ENCODE measurements around the gene CDC14C. TPM values are rescaled to one million over a fixed set of nuclear protein-coding genes. Genes with fewer than 3 reads are reported as not detected.
"Not testable (repeated sequence)": the region's sequence is repeated elsewhere in the genome, so short reads cannot be mapped to it uniquely, and the experiment has no call there.

CDC14C gene
- total RNA-seq, 4 donors from 2014 or later = not detected

DNA sequence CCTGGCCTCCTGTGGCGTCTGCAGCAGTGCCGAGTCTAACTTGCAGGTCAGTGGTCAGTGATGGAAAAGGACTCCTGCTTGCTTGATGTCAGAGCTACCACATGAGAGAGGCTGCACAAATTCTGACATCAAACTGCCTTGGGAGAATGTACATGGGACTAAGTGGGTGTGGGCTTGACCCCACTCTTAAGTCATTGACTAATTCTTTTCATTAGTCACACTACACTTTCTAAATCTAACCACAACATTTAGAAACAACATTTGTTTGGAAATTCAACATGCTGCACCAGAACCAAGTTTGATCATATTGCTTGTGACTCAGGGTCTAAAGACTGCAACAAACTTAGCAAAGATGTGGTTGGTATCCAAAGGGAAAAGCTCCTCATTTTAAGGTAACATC lies 24.4 kb upstream of the CDC14C start:
- Histone ChIP-seq H3K9me3 (peaks cover 0 to 2% (median 2%) of the 10 kb centered on the region in 3 donors), H3K27me3 (no peaks in the 10 kb centered on the region), H3K4me3 (no peak overlapping the region), H3K4me1 (no peaks in the 10 kb centered on the region), H3K36me3 (no peaks in the 10 kb centered on the region), H3K27ac (no peak overlapping the region)
- TF ChIP-seq POLR2AphosphoS5 (IDR thresholded peaks at IDR 0.05) (no peak), POLR2A (IDR thresholded peaks at IDR 0.05) (no peak), EP300 (IDR thresholded peaks at IDR 0.05) (no peak)
- TF ChIP-seq, protein P1, sequence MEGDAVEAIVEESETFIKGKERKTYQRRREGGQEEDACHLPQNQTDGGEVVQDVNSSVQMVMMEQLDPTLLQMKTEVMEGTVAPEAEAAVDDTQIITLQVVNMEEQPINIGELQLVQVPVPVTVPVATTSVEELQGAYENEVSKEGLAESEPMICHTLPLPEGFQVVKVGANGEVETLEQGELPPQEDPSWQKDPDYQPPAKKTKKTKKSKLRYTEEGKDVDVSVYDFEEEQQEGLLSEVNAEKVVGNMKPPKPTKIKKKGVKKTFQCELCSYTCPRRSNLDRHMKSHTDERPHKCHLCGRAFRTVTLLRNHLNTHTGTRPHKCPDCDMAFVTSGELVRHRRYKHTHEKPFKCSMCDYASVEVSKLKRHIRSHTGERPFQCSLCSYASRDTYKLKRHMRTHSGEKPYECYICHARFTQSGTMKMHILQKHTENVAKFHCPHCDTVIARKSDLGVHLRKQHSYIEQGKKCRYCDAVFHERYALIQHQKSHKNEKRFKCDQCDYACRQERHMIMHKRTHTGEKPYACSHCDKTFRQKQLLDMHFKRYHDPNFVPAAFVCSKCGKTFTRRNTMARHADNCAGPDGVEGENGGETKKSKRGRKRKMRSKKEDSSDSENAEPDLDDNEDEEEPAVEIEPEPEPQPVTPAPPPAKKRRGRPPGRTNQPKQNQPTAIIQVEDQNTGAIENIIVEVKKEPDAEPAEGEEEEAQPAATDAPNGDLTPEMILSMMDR (IDR thresholded peaks at IDR 0.05) = no peak
- no CpG with 5 or more reads among the region's 2 CpGs for WGBS, 2 donors (ENCODE audit: low coverage in 1 of 2)
- no peak for ATAC-seq

DNA sequence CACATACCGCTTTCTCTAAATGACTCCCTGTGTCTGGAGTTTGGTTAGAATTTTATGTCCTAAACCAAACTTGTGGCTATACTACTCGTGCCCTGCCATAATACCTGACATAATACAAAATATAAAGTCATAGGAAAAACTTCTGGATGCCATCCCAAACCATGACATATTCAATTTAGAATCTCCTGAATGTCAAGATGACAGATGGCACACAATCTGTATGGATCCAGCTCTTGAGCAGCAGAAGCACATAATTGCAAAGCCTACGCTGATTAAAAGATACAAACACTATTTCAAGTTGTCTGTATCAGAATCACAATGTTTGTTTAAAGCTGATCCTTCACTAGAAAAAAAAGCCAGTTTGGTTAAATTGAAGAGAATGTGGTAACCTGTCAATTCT lies 22.4 kb upstream of the CDC14C start:
- H3K4me1 ChIP-seq = no peaks in the 10 kb centered on the region
- no peaks in the 10 kb centered on the region for H3K9me3 ChIP-seq
- ATAC-seq = no peak
- no peak overlapping the region for H3K27ac ChIP-seq
- no peaks in the 10 kb centered on the region for H3K27me3 ChIP-seq
- no peaks in the 10 kb centered on the region for H3K36me3 ChIP-seq
- TF ChIP-seq, protein P1 (IDR thresholded peaks at IDR 0.05) = no peak
- TF ChIP-seq EP300 (IDR thresholded peaks at IDR 0.05) (no peak), POLR2AphosphoS5 (IDR thresholded peaks at IDR 0.05) (no peak), POLR2A (IDR thresholded peaks at IDR 0.05) (no peak)
- H3K4me3 ChIP-seq = no peak overlapping the region
- WGBS, 2 donors (ENCODE audit: low coverage in 1 of 2) = 77 to 82% methylated on average over 2 to 3 of the region's 3 CpGs

DNA sequence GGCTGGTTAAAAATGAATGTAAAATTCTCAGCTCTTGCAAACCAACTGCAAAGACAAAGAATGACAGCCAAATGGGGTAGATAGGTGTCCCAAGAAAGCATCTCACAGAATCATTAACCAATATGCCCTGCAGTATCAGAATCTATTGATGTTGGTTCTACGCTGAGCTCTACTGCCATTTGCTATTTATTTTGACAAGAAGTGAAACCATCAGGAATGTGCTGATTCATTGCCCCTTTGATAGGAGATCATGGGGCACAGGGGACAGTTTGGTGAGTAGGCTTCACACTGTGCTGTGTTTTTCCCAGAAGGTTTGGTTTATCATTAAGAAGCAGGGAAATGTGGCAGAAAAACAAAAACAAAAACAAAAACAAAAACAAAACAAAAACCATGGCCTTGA lies 19.4 kb upstream of the CDC14C start:
- 14 to 20% methylated on average over 1 of the region's 1 CpG for WGBS, 2 donors (ENCODE audit: low coverage in 1 of 2)
- ATAC-seq = no peak
- no peaks in the 10 kb centered on the region for H3K36me3 ChIP-seq
- H3K9me3 ChIP-seq = no peaks in the 10 kb centered on the region
- no peaks in the 10 kb centered on the region for H3K27me3 ChIP-seq
- TF ChIP-seq POLR2A (IDR thresholded peaks at IDR 0.05) (no peak), EP300 (IDR thresholded peaks at IDR 0.05) (no peak), POLR2AphosphoS5 (IDR thresholded peaks at IDR 0.05) (no peak)
- TF ChIP-seq, protein P1 (IDR thresholded peaks at IDR 0.05) = no peak
- no peak overlapping the region for H3K27ac ChIP-seq
- H3K4me3 ChIP-seq = no peak overlapping the region
- H3K4me1 ChIP-seq = no peaks in the 10 kb centered on the region

DNA sequence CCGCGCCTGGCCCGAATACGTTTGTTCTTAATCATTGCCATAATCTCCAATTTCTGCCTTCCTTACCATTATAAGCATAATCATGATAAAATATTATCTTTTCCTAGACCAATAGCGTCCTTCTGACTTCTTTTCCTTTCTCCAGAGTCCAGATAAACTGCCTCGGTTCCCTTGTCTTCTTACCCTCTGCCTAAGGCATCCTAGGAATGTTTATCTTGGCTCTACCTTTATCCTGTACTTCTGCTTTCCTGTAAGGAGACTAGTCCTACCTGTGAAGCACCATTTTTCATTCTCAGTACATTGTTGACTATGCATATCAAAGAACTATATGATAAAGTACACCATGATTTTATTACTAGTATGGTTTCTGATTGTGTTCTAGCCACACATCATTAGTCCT lies 18.7 kb upstream of the CDC14C start:
- WGBS, 2 donors (ENCODE audit: low coverage in 1 of 2) = 63 to 83% methylated on average over 2 to 6 of the region's 6 CpGs
- not testable (repeated sequence) for H3K27ac ChIP-seq, ATAC-seq, H3K4me1 ChIP-seq, H3K4me3 ChIP-seq, H3K27me3 ChIP-seq, H3K9me3 ChIP-seq, H3K36me3 ChIP-seq

DNA sequence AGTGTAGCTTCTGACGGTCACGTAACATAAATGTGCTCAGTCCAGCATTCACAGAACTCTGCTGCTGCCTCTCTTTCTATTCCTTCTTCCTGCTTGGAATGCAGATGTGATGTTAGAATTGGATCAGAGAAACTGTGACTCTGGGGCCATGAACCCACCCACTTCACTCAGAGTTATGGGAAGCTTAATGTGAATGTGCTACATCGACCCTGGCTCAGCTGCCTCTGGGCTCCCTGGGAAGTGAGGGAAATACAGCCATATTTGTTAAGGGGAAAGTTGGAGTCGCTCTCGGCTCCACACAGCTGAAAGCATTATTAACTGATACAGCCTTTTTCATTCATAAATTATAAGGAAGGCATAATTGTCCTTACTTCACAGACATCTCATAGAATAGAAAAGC lies 14.5 kb upstream of the CDC14C start:
- H3K27ac ChIP-seq, H3K4me1 ChIP-seq, H3K4me3 ChIP-seq, ATAC-seq, H3K27me3 ChIP-seq, H3K36me3 ChIP-seq, H3K9me3 ChIP-seq: not testable (repeated sequence)
- 90 to 93% methylated on average over 4 of the region's 5 CpGs for WGBS, 2 donors (ENCODE audit: low coverage in 1 of 2)

DNA sequence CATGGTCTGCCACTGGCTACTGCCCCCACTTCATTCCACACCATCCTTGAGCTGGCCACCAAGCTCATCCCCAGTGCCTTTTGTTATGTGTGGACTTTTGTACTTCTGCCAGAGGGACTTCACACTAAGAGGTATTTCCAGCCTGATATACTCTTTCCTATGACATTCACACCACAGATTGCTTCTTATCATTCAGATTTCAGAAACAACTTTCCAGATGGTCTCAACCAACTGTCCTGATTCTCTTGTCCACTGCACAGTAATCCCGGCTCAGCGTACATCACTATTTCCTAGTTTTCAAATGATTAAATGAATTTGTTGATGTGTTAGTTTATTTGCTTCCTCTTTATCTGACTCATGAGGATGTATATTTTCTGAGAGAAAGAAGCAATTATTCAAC lies 7.1 kb downstream of the CDC14C start:
- Histone ChIP-seq H3K27me3 (no peaks in the 10 kb centered on the region), H3K27ac (no peak overlapping the region), H3K36me3 (no peaks in the 10 kb centered on the region), H3K4me1 (no peaks in the 10 kb centered on the region), H3K9me3 (no peaks in the 10 kb centered on the region), H3K4me3 (no peak overlapping the region)
- ATAC-seq = no peak
- 88 to 89% methylated on average over 2 of the region's 2 CpGs for WGBS, 2 donors (ENCODE audit: low coverage in 1 of 2)
- TF ChIP-seq EP300 (IDR thresholded peaks at IDR 0.05) (no peak), POLR2A (IDR thresholded peaks at IDR 0.05) (no peak), POLR2AphosphoS5 (IDR thresholded peaks at IDR 0.05) (no peak)
- TF ChIP-seq, protein P1 (IDR thresholded peaks at IDR 0.05) = no peak

Data from gastroesophageal sphincter (tissue), 4 donors.